HG02852 (cell line): ENCODE results near the gene RNF125.
A peak's percentile ranks its signal among the peaks of the same experiment; 100 is the strongest.
"Not testable (repeated sequence)": the region's sequence is repeated elsewhere in the genome, so short reads cannot be mapped to it uniquely, and the experiment has no call there.

Experiments used
- ATAC-seq: cut with Tn5 transposase; IDR thresholded peaks from one replicate; pipeline ENCODE4 v1.9.1; 2021; ENCODE audit warnings: mild to moderate bottlenecking, moderate library complexity; ENCODE audit not compliant: unreplicated experiment

The RNF125 gene

GRCh38 chr18:32018331-32019250 is at the start of gene RNF125:
Gene RNF125, plus strand, starts transcription at chr18:32018825. Its CDS starts 39 bp downstream, at chr18:32018864.
- ATAC-seq = peak; percentile 87

GRCh38 chr18:31970617-31971016 is 48.0 kb upstream of the RNF125 start:
- ATAC-seq = no peak

- no peak for ATAC-seq
Measured at GRCh38 chr18:31973929-31974546, 44.6 kb upstream of the RNF125 start.

GRCh38 chr18:31976242-31976641 is 42.4 kb upstream of the RNF125 start:
- no peak for ATAC-seq

- ATAC-seq = no peak
Measured at GRCh38 chr18:31977270-31977872, 41.3 kb upstream of the RNF125 start.

GRCh38 chr18:31978616-31979015 is 40.0 kb upstream of the RNF125 start:
- no peak for ATAC-seq

GRCh38 chr18:31979714-31980113 is 38.9 kb upstream of the RNF125 start:
- ATAC-seq = no peak

GRCh38 chr18:31980863-31981262 is 37.8 kb upstream of the RNF125 start:
- ATAC-seq = no peak

GRCh38 chr18:31983020-31983419 is 35.6 kb upstream of the RNF125 start:
- no peak for ATAC-seq

- no peak for ATAC-seq
Measured at GRCh38 chr18:31983976-31984375, 34.6 kb upstream of the RNF125 start.

- peak; percentile 100 for ATAC-seq
Measured at GRCh38 chr18:31990823-31991222, 27.8 kb upstream of the RNF125 start.

- ATAC-seq = no peak
Measured at GRCh38 chr18:31996007-31996406, 22.6 kb upstream of the RNF125 start.

- no peak for ATAC-seq
Measured at GRCh38 chr18:31998880-31999412, 19.7 kb upstream of the RNF125 start.

- not testable (repeated sequence) for ATAC-seq
Measured at GRCh38 chr18:32001141-32001540, 17.5 kb upstream of the RNF125 start.

- ATAC-seq = not testable (repeated sequence)
Measured at GRCh38 chr18:32003822-32004221, 14.8 kb upstream of the RNF125 start.

- ATAC-seq = no peak
Measured at GRCh38 chr18:32010124-32010721, 8.4 kb upstream of the RNF125 start.

GRCh38 chr18:32011193-32011592 is 7.4 kb upstream of the RNF125 start:
- no peak for ATAC-seq

- no peak for ATAC-seq
Measured at GRCh38 chr18:32019251-32019948, 775 bp downstream of the RNF125 start.

- not testable (repeated sequence) for ATAC-seq
Measured at GRCh38 chr18:32019949-32020625, 1.5 kb downstream of the RNF125 start.
